ENCODE results near the gene PRKRA. TPM values are rescaled to one million over a fixed set of nuclear protein-coding genes. Genes with fewer than 3 reads are reported as not detected.
A peak's percentile ranks its signal among the peaks of the same experiment; 100 is the strongest.

The PRKRA gene
- 10 to 100 TPM; 16.0 to 58.6 (median 42.4) TPM for total RNA-seq

GRCh38 chr2:178450774-178451525 lies at the start of gene PRKRA, which contains the start of gene PJVK:
Gene PRKRA (minus strand): TSS chr2:178451175. CDS start chr2:178451030, 145 bp downstream.
Gene PJVK (plus strand): TSS chr2:178451378. CDS start chr2:178453410, 2,032 bp downstream.
- Histone ChIP-seq H3K27ac (peak within 1 kb of the TSS; percentile 95 to 98 (median 95)), H3K27me3 (no peaks in the 10 kb centered on the region), H3K4me3 (peak within 1 kb of the TSS; percentile 71 to 91 (median 77)), H3K36me3 (peaks cover 0 to 25% (median 0%) of the 10 kb centered on the region in 3 donors), H3K4me1 (peaks cover 7 to 41% (median 13%) of the 10 kb centered on the region in 3 donors), H3K9me3 (no peaks in the 10 kb centered on the region)
- intact Hi-C loops (cut with DNase I): no loop called here
- no CpG with 5 or more reads among the region's 76 CpGs for WGBS, 2 donors
- DNase-seq: peak; percentile 80
- TF ChIP-seq POLR2A (IDR thresholded peaks at IDR 0.05): peak in 3 of 4 donors; percentile 82 to 96 (median 85)
- peak in 3 of 6 experiments; percentile 8 to 23 (median 9) for TF ChIP-seq CTCF (IDR thresholded peaks at IDR 0.05)

- WGBS, 2 donors: 92 to 96% methylated on average over 3 of the region's 3 CpGs
- peaks cover 7 to 100% (median 11%) of the 10 kb centered on the region in 3 donors for H3K36me3 ChIP-seq
Measured at GRCh38 chr2:178499640-178500039, 48.7 kb upstream of the PRKRA start.

GRCh38 chr2:178498137-178498536 lies 47.2 kb upstream of the PRKRA start:
- TF ChIP-seq POLR2A (IDR thresholded peaks at IDR 0.05): no peak
- TF ChIP-seq CTCF (IDR thresholded peaks at IDR 0.05): no peak
- H3K4me1 ChIP-seq: no peaks in the 10 kb centered on the region
- DNase-seq: no peak
- no peaks in the 10 kb centered on the region for H3K27me3 ChIP-seq
- no peak overlapping the region for H3K27ac ChIP-seq
- H3K4me3 ChIP-seq: no peak overlapping the region
- intact Hi-C loops (cut with DNase I): no loop called here
- no peaks in the 10 kb centered on the region for H3K9me3 ChIP-seq
- peaks cover 7 to 98% (median 16%) of the 10 kb centered on the region in 3 donors for H3K36me3 ChIP-seq

More at GRCh38 chr2:178499640-178500039, 48.7 kb upstream of the PRKRA start:
- TF ChIP-seq POLR2A (IDR thresholded peaks at IDR 0.05): no peak
- no peak for TF ChIP-seq CTCF (IDR thresholded peaks at IDR 0.05)
- H3K4me3 ChIP-seq: no peak overlapping the region
- no peaks in the 10 kb centered on the region for H3K27me3 ChIP-seq
- H3K4me1 ChIP-seq: no peaks in the 10 kb centered on the region
- intact Hi-C loops (cut with DNase I): no loop called here
- no peak for DNase-seq
- H3K27ac ChIP-seq: no peak overlapping the region
- no peaks in the 10 kb centered on the region for H3K9me3 ChIP-seq

- intact Hi-C loops (cut with DNase I): no loop called here
- no peaks in the 10 kb centered on the region for H3K9me3 ChIP-seq
- no peak for DNase-seq
- no peaks in the 10 kb centered on the region for H3K27me3 ChIP-seq
- H3K4me1 ChIP-seq: no peaks in the 10 kb centered on the region
- 81% methylated on average over 4 of the region's 4 CpGs for WGBS, 2 donors
- no peak overlapping the region for H3K4me3 ChIP-seq
- H3K27ac ChIP-seq: no peak overlapping the region
- peaks cover 4 to 95% (median 16%) of the 10 kb centered on the region in 3 donors for H3K36me3 ChIP-seq
- TF ChIP-seq CTCF (IDR thresholded peaks at IDR 0.05): no peak
- TF ChIP-seq POLR2A (IDR thresholded peaks at IDR 0.05): no peak
Measured at GRCh38 chr2:178496049-178496448, 45.1 kb upstream of the PRKRA start.

- H3K4me1 ChIP-seq: no peaks in the 10 kb centered on the region
- DNase-seq: no peak
- no peak for TF ChIP-seq CTCF (IDR thresholded peaks at IDR 0.05)
- no peak for TF ChIP-seq POLR2A (IDR thresholded peaks at IDR 0.05)
- H3K36me3 ChIP-seq: peaks cover 4 to 76% (median 10%) of the 10 kb centered on the region in 3 donors
- H3K9me3 ChIP-seq: no peaks in the 10 kb centered on the region
- H3K27ac ChIP-seq: no peak overlapping the region
- H3K27me3 ChIP-seq: no peaks in the 10 kb centered on the region
- H3K4me3 ChIP-seq: no peak overlapping the region
- intact Hi-C loops (cut with DNase I): no loop called here
- WGBS, 2 donors: 83 to 95% methylated on average over 6 of the region's 6 CpGs
Measured at GRCh38 chr2:178491612-178492011, 40.6 kb upstream of the PRKRA start.
